DND-41 (cell line): ENCODE results near the gene RPS3A.

Experiments used
- ATAC-seq: fragments of 200-7000 bp; cut with Tn5 transposase; 3 replicates; pipeline ENCODE4 v1.9.1; 2021; ENCODE audit warnings: low read depth; ENCODE audit not compliant: insufficient read depth
- DNase-seq: peaks from one replicate; pipeline ENCODE4 v3.0.0-alpha.2; 2020
- H2AFZ ChIP-seq: 2 replicates; pipeline ENCODE4 v1.6.0; 2012; ENCODE audit warnings: low read depth, low read length
- H3K27ac ChIP-seq: 2 replicates; pipeline ENCODE4 v1.5.1; 2012; ENCODE audit warnings: low read length, inconsistent platforms
- H3K27me3 ChIP-seq: fragments of 200-600 bp; sonication (generic); 2 replicates; pipeline ENCODE4 v1.6.0; 2012; ENCODE audit warnings: low read length, mild to moderate bottlenecking, inconsistent platforms; ENCODE audit not compliant: insufficient read depth, poor library complexity
- H3K36me3 ChIP-seq: 2 replicates; pipeline ENCODE4 v1.5.1; 2012; ENCODE audit warnings: low read length, inconsistent platforms; ENCODE audit not compliant: insufficient read depth
- H3K4me1 ChIP-seq: 2 replicates; pipeline ENCODE4 v1.5.1; 2012; ENCODE audit warnings: mild to moderate bottlenecking, low read length; ENCODE audit not compliant: insufficient read depth
- H3K4me2 ChIP-seq: 2 replicates; pipeline ENCODE4 v1.6.0; 2012; ENCODE audit warnings: mild to moderate bottlenecking, moderate library complexity, low read length, inconsistent platforms; ENCODE audit not compliant: insufficient read depth
- H3K4me3 ChIP-seq, 2 experiments: fragments of 200-600 bp in 1 of 2; shearing (Covaris generic) in 1 of 2; 2 replicates each; pipeline ENCODE4 v1.5.1; 2012 to 2016; ENCODE audit warnings: inconsistent platforms in 2 of 2, low read length in 2 of 2, mild to moderate bottlenecking in 2 of 2, low read depth in 1 of 2, moderate library complexity in 1 of 2
- H3K79me2 ChIP-seq: 2 replicates; pipeline ENCODE4 v1.6.0; 2012; ENCODE audit warnings: low read length, inconsistent platforms; ENCODE audit not compliant: insufficient read depth
- H3K9ac ChIP-seq: 2 replicates; pipeline ENCODE4 v1.6.0; 2012; ENCODE audit warnings: low read depth, mild to moderate bottlenecking, inconsistent platforms, low read length, moderate library complexity
- H3K9me3 ChIP-seq: 2 replicates; pipeline ENCODE4 v1.5.1; 2012; ENCODE audit warnings: low read length, moderate library complexity, mild to moderate bottlenecking, inconsistent platforms; ENCODE audit not compliant: insufficient read depth, severe bottlenecking
- H4K20me1 ChIP-seq: 2 replicates; pipeline ENCODE4 v1.6.0; 2012; ENCODE audit warnings: low read length; ENCODE audit not compliant: insufficient read depth
- CTCF ChIP-seq: IDR thresholded peaks from 2 replicates; pipeline ENCODE4 v1.5.1; 2012; ENCODE audit warnings: borderline replicate concordance, low read length, moderate library complexity, mild to moderate bottlenecking; ENCODE audit not compliant: poor library complexity, severe bottlenecking; ENCODE audit errors: extremely low read depth
- EZH2 ChIP-seq: IDR thresholded peaks from 3 replicates; pipeline ENCODE4 v1.6.1; 2012; ENCODE audit warnings: borderline replicate concordance, low read depth, mild to moderate bottlenecking, moderate library complexity, low read length, inconsistent platforms; ENCODE audit not compliant: severe bottlenecking

RPS3A gene

DNA sequence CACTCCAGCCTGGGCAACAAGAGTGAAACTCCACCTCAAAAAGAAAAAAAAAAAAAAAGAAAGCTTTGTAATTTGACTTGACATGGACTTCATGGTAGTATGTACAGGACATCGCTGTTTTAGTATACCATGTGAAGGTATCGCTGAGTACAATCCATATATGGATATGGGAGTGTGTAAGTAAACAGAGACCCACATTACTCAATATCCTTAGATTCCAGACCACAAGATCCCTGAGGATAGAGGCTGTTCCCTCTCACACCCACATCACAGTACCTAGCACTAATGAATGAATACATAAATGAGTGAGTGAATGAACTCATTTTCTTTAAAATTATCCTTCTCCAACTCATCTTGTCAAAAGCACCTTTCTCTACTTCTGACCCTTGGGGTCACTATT, 8.4 kb upstream of the RPS3A start:
- Histone ChIP-seq H3K9me3 (no peaks in the 10 kb centered on the region), H2AFZ (no peak overlapping the region), H3K79me2 (no peaks in the 10 kb centered on the region), H3K36me3 (no peaks in the 10 kb centered on the region), H3K9ac (no peak overlapping the region), H3K27me3 (no peaks in the 10 kb centered on the region), H3K27ac (no peak overlapping the region), H4K20me1 (no peaks in the 10 kb centered on the region), H3K4me1 (no peaks in the 10 kb centered on the region), H3K4me3 (no peak overlapping the region), H3K4me2 (no peak overlapping the region)
- TF ChIP-seq EZH2 (no peak), CTCF (no peak)
- DNase-seq (no peak), ATAC-seq (no peak)

DNA sequence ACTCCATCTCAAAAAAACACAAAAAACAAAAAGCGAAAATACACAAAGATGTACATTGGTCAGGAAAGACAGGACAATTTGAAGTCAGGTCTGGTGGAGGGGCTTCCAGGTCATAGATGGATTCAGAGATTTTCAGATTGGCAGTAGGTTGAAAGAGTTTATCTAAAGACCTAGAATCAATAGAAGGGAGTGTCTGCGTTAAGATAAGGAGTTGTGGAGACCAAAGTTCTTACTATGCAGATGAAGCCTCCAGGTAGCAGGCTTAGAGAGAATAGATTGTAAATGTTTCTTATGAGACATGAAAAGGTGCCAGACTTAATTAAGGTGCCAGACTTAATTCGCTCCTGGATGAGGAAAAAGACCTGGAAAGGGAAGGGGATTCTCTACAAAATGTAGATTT, 6.9 kb upstream of the RPS3A start:
- Histone ChIP-seq H3K4me3 (no peak overlapping the region), H3K4me1 (no peaks in the 10 kb centered on the region), H3K27me3 (no peaks in the 10 kb centered on the region), H3K9ac (no peak overlapping the region), H3K9me3 (no peaks in the 10 kb centered on the region), H3K4me2 (no peak overlapping the region), H4K20me1 (no peaks in the 10 kb centered on the region), H3K36me3 (no peaks in the 10 kb centered on the region), H3K27ac (no peak overlapping the region), H3K79me2 (no peaks in the 10 kb centered on the region), H2AFZ (no peak overlapping the region)
- no peak for DNase-seq
- TF ChIP-seq CTCF (no peak), EZH2 (no peak)
- ATAC-seq = no peak

DNA sequence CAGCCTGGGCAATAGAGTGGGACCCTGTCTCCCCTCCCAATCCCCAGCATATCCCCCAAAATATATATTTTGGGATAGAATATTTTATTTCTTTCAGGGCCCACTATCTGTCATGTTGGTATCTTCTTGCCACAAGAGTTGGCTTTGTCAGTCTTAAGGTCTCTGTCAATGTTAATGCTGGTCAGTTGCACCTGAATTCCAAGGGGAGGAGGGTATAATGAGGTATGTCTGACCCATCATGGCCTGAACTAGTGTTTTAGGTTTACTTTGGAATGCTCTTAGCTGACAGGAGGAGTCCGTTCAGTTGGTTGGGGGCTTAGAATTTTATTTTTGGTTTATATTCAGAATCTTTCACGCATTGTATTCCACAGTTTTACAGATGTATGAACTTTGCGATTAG, 6.2 kb upstream of the RPS3A start:
- Histone ChIP-seq H3K4me3 (no peak overlapping the region), H3K27me3 (no peaks in the 10 kb centered on the region), H3K36me3 (no peaks in the 10 kb centered on the region), H2AFZ (no peak overlapping the region), H3K4me2 (no peak overlapping the region), H3K4me1 (no peaks in the 10 kb centered on the region), H3K9ac (no peak overlapping the region), H3K27ac (no peak overlapping the region), H3K9me3 (no peaks in the 10 kb centered on the region), H3K79me2 (no peaks in the 10 kb centered on the region), H4K20me1 (no peaks in the 10 kb centered on the region)
- no peak for TF ChIP-seq CTCF
- TF ChIP-seq EZH2 = no peak
- ATAC-seq (no peak), DNase-seq (no peak)

GRCh38 chr4:151094290-151094751, 5.1 kb upstream of the RPS3A start:
- Histone ChIP-seq H3K9me3 (no peaks in the 10 kb centered on the region), H3K79me2 (no peaks in the 10 kb centered on the region), H4K20me1 (no peaks in the 10 kb centered on the region), H3K4me1 (peaks cover 7% of the 10 kb centered on the region), H3K4me2 (no peak overlapping the region), H3K27ac (no peak overlapping the region), H3K36me3 (no peaks in the 10 kb centered on the region), H3K9ac (no peak overlapping the region), H3K4me3 (no peak overlapping the region), H2AFZ (no peak overlapping the region), H3K27me3 (no peaks in the 10 kb centered on the region)
- ATAC-seq = no peak
- TF ChIP-seq CTCF = no peak
- TF ChIP-seq EZH2 = no peak
- DNase-seq = no peak
